K562 (cell line): ENCODE results near the gene MYOM1. TPM values are rescaled to one million over a fixed set of nuclear protein-coding genes. Genes with fewer than 3 reads are reported as not detected.
A peak's percentile ranks its signal among the peaks of the same experiment; 100 is the strongest.

ENCODE experiments used
- ATAC-seq: fragments of 200-7000 bp; cut with Tn5 transposase; 3 replicates; pipeline ENCODE4 v1.9.1; 2020; ENCODE audit warnings: moderate library complexity
- BruUV-seq: library from RNA; stranded (reverse); fragments of 400-500 nt; replicated peaks from 2 replicates; lab custom pipeline; 2021; lab: Mats Ljungman, UMichigan
- CTCF ChIA-PET: fragments of 300-600 bp; formaldehyde crosslinking; extraction: SDS; loops from one replicate; lab custom pipeline; 2021; ENCODE audit warnings: low intra/inter-chr PET ratio; lab: Yijun Ruan, JAX
- POLR2A ChIA-PET: fragments of 300-600, 350-650 bp; sonication (Branson Sonifier 250); formaldehyde crosslinking; extraction: SDS; loops from one replicate; lab custom pipeline; 2021; ENCODE audit warnings: antibody characterized with exemption, inconsistent platforms; lab: Yijun Ruan, JAX
- DNase-seq, 4 experiments: peaks; one replicate each; pipeline versions ENCODE4 v3.0.0 to v3.0.0-alpha.2; 2011 to 2018; ENCODE audit warnings: low spot score in 3 of 4, mixed read lengths in 3 of 4; ENCODE audit errors: extremely low read depth in 1 of 4
- FAIRE-seq: peaks from 2 replicates; lab custom pipeline; 2011; peaks lifted over from hg19 to GRCh38; lab: Jason Lieb, UNC
- H2AFZ ChIP-seq: 2 replicates; pipeline ENCODE4 v1.6.0; 2011; ENCODE audit warnings: low read depth, low read length, control low read depth, inconsistent platforms
- H3K27ac ChIP-seq: fragments of 200-600 bp; 3 replicates; pipeline ENCODE4 v1.8.0; 2011; ENCODE audit warnings: low read depth, mild to moderate bottlenecking, control low read depth, inconsistent platforms, low read length, moderate library complexity, mixed read lengths; ENCODE audit errors: extremely low read depth
- H3K27me3 ChIP-seq, 2 experiments: fragments of 300-600 bp in 1 of 2; 2 replicates in 1 of 2; 3 replicates in 1 of 2; pipeline versions ENCODE4 v1.6.0 to v1.8.0; 2011; ENCODE audit warnings: inconsistent platforms in 2 of 2, low read length in 2 of 2, mild to moderate bottlenecking in 1 of 2, mixed read lengths in 1 of 2, moderate library complexity in 1 of 2; ENCODE audit not compliant: control insufficient read depth in 2 of 2, insufficient read depth in 2 of 2
- H3K36me3 ChIP-seq: fragments of 300-600 bp; 3 replicates; pipeline ENCODE4 v1.8.0; 2011; ENCODE audit warnings: mild to moderate bottlenecking, low read length, inconsistent platforms; ENCODE audit not compliant: control insufficient read depth, insufficient read depth
- H3K4me1 ChIP-seq, 2 experiments: fragments of 200-600 bp in 1 of 2; replicated peaks in 1 of 2; 2 replicates in 1 of 2; 3 replicates in 1 of 2; pipeline versions ENCODE4 v1.5.1 to v1.8.0; 2011; ENCODE audit warnings: inconsistent platforms in 2 of 2, low read length in 2 of 2, mild to moderate bottlenecking in 1 of 2, mixed read lengths in 1 of 2, moderate library complexity in 1 of 2; ENCODE audit not compliant: control insufficient read depth in 2 of 2, insufficient read depth in 2 of 2
- H3K4me2 ChIP-seq: 2 replicates; pipeline ENCODE4 v1.6.1; 2011; ENCODE audit warnings: low read length, control low read depth, inconsistent platforms, mixed read lengths; ENCODE audit not compliant: insufficient read depth
- H3K4me3 ChIP-seq: fragments of 200-600 bp; sonication (generic), shearing (Covaris generic); 2 replicates; pipeline ENCODE4 v1.5.1; 2016; ENCODE audit warnings: control low read depth, inconsistent platforms
- H3K79me2 ChIP-seq: fragments of 200-600 bp; 3 replicates; pipeline ENCODE4 v1.8.0; 2011; ENCODE audit warnings: low read length, inconsistent platforms; ENCODE audit not compliant: control insufficient read depth, insufficient read depth
- H3K9ac ChIP-seq, 2 experiments: 2 replicates each; pipeline versions ENCODE4 v1.6.0 to v1.6.1; 2011; ENCODE audit warnings: low read depth in 2 of 2, low read length in 2 of 2, control low read depth in 1 of 2, inconsistent platforms in 1 of 2, mild to moderate bottlenecking in 1 of 2, mixed read lengths in 1 of 2; ENCODE audit not compliant: insufficient read depth in 1 of 2
- H3K9me1 ChIP-seq: one replicate; pipeline ENCODE4 v1.6.0; 2011; ENCODE audit warnings: inconsistent platforms, mild to moderate bottlenecking, low read length, moderate library complexity; ENCODE audit not compliant: control insufficient read depth, insufficient read depth
- H3K9me3 ChIP-seq: replicated peaks from 2 replicates; pipeline ENCODE4 v1.5.1; 2011; ENCODE audit warnings: low read depth, low read length, inconsistent platforms; ENCODE audit not compliant: control insufficient read depth, insufficient read depth
- H4K20me1 ChIP-seq: replicated peaks from 2 replicates; pipeline ENCODE4 v1.6.1; 2011; ENCODE audit warnings: low read length, inconsistent platforms, mixed read lengths; ENCODE audit not compliant: control insufficient read depth, insufficient read depth
- CBX1 ChIP-seq: sonication (generic); IDR thresholded peaks from 2 replicates; pipeline ENCODE4 v1.6.1; 2016; ENCODE audit warnings: antibody characterized with exemption, low read depth, mild to moderate bottlenecking
- RCOR1 ChIP-seq, 2 experiments: IDR thresholded peaks; 2 replicates each; pipeline ENCODE4 v1.6.1; 2012; ENCODE audit warnings: low read depth in 2 of 2, low read length in 2 of 2, borderline replicate concordance in 1 of 2, improper control_type of control experiment in 1 of 2
- SP2 ChIP-seq: IDR thresholded peaks from 2 replicates; pipeline ENCODE4 v1.6.1; 2011; ENCODE audit warnings: mild to moderate bottlenecking, low read depth, low read length, moderate library complexity; ENCODE audit not compliant: poor library complexity, severe bottlenecking; ENCODE audit errors: extremely low read depth
- TCF3 ChIP-seq: sonication (generic); formaldehyde crosslinking; IDR thresholded peaks from 2 replicates; pipeline ENCODE4 v1.4.0; 2020; ENCODE audit warnings: mild to moderate bottlenecking, missing genetic modification reagents
- TCF7 ChIP-seq: sonication (generic); IDR thresholded peaks from 2 replicates; pipeline ENCODE4 v1.6.1; 2016; ENCODE audit warnings: antibody characterized with exemption, borderline replicate concordance
- TCF7L2 ChIP-seq: fragments of 150-350 bp; IDR thresholded peaks from 2 replicates; pipeline ENCODE4 v1.6.1; 2016; ENCODE audit warnings: low read depth, mild to moderate bottlenecking, low read length, moderate library complexity
- WGBS: fragments of 100-300 bp; shearing (Covaris generic); methylation state at CpG from one replicate; pipeline ENCODE4 v1.1.6; 2016; ENCODE audit warnings: low coverage, mixed read lengths; ENCODE audit not compliant: insufficient coverage; ENCODE audit errors: missing lambda C conversion rate; 5-methylcytosine and 5-hydroxymethylcytosine counted together
- in situ Hi-C: fragments of 300-500 bp; cut with MboI; formaldehyde crosslinking; loops from 4 replicates; pipeline ENCODE4 v1.15.0; 2018; ENCODE audit warnings: inconsistent platforms, mixed read lengths
- intact Hi-C: fragments of 100-400 bp; cut with micrococcal nuclease; formaldehyde crosslinking; loops from 2 replicates; pipeline ENCODE4 v1.14.2; 2022
- polyA plus RNA-seq, 8 experiments: library from polyadenylated mRNA; depleted of rRNA in 4 of 8; stranded (reverse) in 5 of 8; unstranded in 3 of 8; fragments of >200 nt; fragmentation: Nextera tagmentation in 2 of 8; fragmentation: Illumina TruSeq in 1 of 8; extraction: Ambion mirVana in 2 of 8; extraction: Trizol in 1 of 8; gene quantifications; 2 replicates each; pipeline versions ENCODE4 v1.2.1 to v1.2.3, GENCODE V29; 2011 to 2014; ENCODE audit warnings: inconsistent platforms in 1 of 8, missing spikeins in 1 of 8
- total RNA-seq, 7 experiments: library from RNA; depleted of rRNA in 6 of 7; stranded (reverse); fragments of >200 nt in 6 of 7; fragmentation: Illumina TruSeq in 2 of 7; extraction: Trizol in 2 of 7; gene quantifications; 2 replicates each; pipeline versions ENCODE4 v1.2.1 to v1.2.3, GENCODE V29; 2011 to 2021; ENCODE audit warnings: low replicate concordance in 1 of 7
- TF ChIP-seq, protein P1 (sequence below), 2 experiments: fragments of 450-650 bp in 1 of 2; IDR thresholded peaks; 2 replicates each; pipeline ENCODE4 v1.6.1; 2011 to 2017; ENCODE audit warnings: low read depth in 2 of 2, antibody characterized with exemption in 1 of 2, borderline replicate concordance in 1 of 2, low read length in 1 of 2, mild to moderate bottlenecking in 1 of 2, mixed read lengths in 1 of 2; ENCODE audit not compliant: control insufficient read depth in 1 of 2
- TF ChIP-seq, protein P2 (sequence below): fragments of 250-450 bp; sonication (Bioruptor Pico); IDR thresholded peaks from 2 replicates; pipeline ENCODE4 v1.5.1; 2021; ENCODE audit warnings: mild to moderate bottlenecking

Gene MYOM1
- total and polyA plus RNA-seq, 9 of the 15 experiments (the other 6 are each of a cell fraction or from before 2014, with no cell fraction given) = 0.01 to 0.62 (median 0.25) TPM

- H3K4me1 ChIP-seq = peaks cover 10 to 22% of the 10 kb centered on the region in 2 experiments; a peak in 4 of 5 replicates
- BruUV-seq = TSS peak; percentile 96
- peak; percentile 85 for ATAC-seq
- H3K27me3 ChIP-seq = no peaks in the 10 kb centered on the region
- H3K4me3 ChIP-seq = peak overlapping the region; percentile 37
- in situ Hi-C loops = no loop called here
- ChIA-PET CTCF (no interaction called here), POLR2A (interaction anchor here (0.7 to 1.6 kb wide), 6 partner anchors 9 to 506 kb away, joined by 3 to 5 read pairs (median 3); no protein-coding TSS in a partner anchor)
- no peaks in the 10 kb centered on the region for H3K36me3 ChIP-seq
- peak overlapping the region; percentile 54 for H3K4me2 ChIP-seq
- peak overlapping the region; percentile 88 for H3K27ac ChIP-seq
- H3K9ac ChIP-seq = peak overlapping the region in 1 of 2 experiments; percentile 65; a peak in 2 of 4 replicates
- peak; percentile 40 to 82 (median 59) for DNase-seq
- H4K20me1 ChIP-seq = no peaks in the 10 kb centered on the region
- peak overlapping the region; percentile 95 for H2AFZ ChIP-seq
- intact Hi-C loops = loop anchor here (1.0 kb wide), 1 partner anchor 24 kb away; the partner anchor contains the start of gene LPIN2
- H3K79me2 ChIP-seq = no peaks in the 10 kb centered on the region
- H3K9me3 ChIP-seq = no peaks in the 10 kb centered on the region
- H3K9me1 ChIP-seq = no peaks in the 10 kb centered on the region
- 25% methylated on average over 4 of the region's 4 CpGs for WGBS
- peak; percentile 84 for FAIRE-seq
- no peak for TF ChIP-seq CBX1
- no peak for TF ChIP-seq TCF7L2
- no peak for TF ChIP-seq RCOR1 (IDR thresholded peaks at IDR 0.05; ENCODE audit: borderline replicate concordance in 1 of 2, low read depth in 2 of 2, low read length in 2 of 2)
- TF ChIP-seq, protein P1, sequence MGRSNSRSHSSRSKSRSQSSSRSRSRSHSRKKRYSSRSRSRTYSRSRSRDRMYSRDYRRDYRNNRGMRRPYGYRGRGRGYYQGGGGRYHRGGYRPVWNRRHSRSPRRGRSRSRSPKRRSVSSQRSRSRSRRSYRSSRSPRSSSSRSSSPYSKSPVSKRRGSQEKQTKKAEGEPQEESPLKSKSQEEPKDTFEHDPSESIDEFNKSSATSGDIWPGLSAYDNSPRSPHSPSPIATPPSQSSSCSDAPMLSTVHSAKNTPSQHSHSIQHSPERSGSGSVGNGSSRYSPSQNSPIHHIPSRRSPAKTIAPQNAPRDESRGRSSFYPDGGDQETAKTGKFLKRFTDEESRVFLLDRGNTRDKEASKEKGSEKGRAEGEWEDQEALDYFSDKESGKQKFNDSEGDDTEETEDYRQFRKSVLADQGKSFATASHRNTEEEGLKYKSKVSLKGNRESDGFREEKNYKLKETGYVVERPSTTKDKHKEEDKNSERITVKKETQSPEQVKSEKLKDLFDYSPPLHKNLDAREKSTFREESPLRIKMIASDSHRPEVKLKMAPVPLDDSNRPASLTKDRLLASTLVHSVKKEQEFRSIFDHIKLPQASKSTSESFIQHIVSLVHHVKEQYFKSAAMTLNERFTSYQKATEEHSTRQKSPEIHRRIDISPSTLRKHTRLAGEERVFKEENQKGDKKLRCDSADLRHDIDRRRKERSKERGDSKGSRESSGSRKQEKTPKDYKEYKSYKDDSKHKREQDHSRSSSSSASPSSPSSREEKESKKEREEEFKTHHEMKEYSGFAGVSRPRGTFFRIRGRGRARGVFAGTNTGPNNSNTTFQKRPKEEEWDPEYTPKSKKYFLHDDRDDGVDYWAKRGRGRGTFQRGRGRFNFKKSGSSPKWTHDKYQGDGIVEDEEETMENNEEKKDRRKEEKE (IDR thresholded peaks at IDR 0.05; ENCODE audit: borderline replicate concordance in 1 of 2, control insufficient read depth in 1 of 2, low read depth in 2 of 2, low read length in 1 of 2) = no peak
- TF ChIP-seq, protein P2, sequence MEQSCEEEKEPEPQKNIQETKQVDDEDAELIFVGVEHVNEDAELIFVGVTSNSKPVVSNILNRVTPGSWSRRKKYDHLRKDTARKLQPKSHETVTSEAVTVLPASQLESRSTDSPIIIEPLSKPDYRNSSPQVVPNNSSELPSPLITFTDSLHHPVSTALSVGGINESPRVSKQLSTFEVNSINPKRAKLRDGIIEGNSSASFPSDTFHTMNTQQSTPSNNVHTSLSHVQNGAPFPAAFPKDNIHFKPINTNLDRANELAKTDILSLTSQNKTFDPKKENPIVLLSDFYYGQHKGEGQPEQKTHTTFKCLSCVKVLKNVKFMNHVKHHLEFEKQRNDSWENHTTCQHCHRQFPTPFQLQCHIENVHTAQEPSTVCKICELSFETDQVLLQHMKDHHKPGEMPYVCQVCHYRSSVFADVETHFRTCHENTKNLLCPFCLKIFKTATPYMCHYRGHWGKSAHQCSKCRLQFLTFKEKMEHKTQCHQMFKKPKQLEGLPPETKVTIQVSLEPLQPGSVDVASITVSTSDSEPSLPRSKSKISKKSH (CRISPR knock-in tag) = no peak
- TF ChIP-seq TCF3 = no peak
- TF ChIP-seq TCF7 = no peak
- no peak for TF ChIP-seq SP2
These were observed 182.3 kb downstream of the MYOM1 start for GRCh38 chr18:3037423-3037915.
